Epidermal melanocyte (primary cell): Measurements from ENCODE around the gene CALY.
A peak's percentile ranks its signal among the peaks of the same experiment; 100 is the strongest.
"Not testable (repeated sequence)": the region's sequence is repeated elsewhere in the genome, so short reads cannot be mapped to it uniquely, and the experiment has no call there.

Experiments
- DNase-seq: peaks from one replicate; pipeline ENCODE4 v3.0.0; 2011; ENCODE audit warnings: low spot score; ENCODE audit not compliant: insufficient read length

Gene CALY

GRCh38 chr10:133329491-133330202 is 7.0 kb downstream of the CALY start:
- DNase-seq: peak; percentile 99

GRCh38 chr10:133328358-133329343 is 8.0 kb downstream of the CALY start:
- no peak for DNase-seq

DNA sequence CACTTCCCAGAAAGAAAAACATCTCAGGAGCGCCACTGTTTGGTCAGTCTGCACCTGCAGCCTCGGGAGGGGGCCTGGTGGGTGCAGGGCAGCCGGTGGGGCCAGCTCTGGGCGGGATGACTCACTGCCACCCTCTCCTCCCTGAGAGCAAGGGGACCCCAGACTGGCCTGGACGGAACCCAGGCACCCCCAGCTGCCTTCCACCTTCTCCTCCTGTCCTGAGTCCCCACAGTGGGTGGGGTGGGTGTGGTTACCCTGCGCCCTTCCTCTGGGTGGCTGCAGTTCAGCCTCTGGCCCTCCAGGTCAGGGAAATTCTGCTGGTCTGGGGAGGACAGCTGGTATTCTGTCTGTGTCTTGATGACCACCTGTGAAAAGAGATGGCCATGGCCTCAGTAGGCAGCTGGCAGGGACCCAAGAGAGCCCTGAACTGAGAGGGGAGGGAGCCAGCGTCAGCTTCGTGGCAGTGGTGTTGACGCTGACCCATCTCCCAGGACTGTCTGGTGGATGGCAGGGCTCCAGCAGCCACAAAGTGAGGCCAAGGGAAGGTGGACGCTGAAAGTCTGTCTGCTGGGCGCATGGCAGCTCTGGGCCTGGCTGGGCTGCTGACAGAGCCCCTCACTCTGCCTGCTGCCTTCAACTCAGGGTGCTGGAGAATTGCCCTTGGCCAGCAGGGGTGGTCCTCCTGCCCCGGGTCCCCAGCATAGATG is 8.9 kb downstream of the CALY start:
- DNase-seq: no peak

DNA sequence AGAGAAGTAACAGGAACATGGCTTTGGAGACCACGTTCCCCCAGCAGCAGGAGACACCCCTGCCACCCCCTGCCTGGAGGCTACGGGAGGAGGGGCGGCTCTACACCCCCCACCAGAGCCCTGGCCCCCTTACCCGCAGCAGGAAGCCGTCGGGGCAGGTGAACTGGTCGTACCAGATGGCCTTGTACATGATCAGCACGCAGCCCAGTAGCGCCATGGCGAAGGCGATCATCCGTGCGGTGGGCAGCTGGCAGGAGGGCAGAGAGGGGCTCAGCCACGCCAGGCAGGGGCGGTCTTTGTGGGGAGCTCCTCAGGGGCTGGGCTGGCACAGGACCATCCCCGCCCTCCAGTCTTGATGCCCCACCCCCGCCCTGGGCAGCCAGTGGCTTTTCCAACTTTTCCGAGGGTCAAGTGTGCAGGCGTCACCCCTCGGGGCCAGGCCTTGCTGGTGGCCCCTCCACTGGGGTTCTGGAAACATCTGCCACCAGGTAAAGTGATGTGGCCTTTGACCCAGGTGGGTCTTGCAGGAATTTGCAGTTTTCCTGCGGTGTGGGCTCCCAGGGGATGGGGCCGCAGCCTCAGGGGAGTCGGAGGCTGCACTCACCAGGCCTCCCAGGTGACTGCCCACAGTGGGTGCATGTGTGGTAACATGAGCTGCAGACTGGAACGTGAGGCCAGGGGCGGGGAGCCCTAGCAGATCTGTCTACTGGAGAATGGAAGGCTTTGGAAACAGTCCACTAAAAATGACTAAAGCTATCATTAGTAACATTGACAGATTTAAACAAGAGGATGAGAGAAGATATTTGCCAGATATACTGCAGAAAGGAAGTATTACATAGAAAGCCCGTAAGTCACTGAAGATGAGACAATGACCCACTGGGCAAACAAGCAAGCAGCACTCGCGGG is 9.7 kb downstream of the CALY start:
- peak; percentile 11 for DNase-seq

GRCh38 chr10:133326223-133326551 is 10.5 kb downstream of the CALY start:
- DNase-seq: no peak

DNA sequence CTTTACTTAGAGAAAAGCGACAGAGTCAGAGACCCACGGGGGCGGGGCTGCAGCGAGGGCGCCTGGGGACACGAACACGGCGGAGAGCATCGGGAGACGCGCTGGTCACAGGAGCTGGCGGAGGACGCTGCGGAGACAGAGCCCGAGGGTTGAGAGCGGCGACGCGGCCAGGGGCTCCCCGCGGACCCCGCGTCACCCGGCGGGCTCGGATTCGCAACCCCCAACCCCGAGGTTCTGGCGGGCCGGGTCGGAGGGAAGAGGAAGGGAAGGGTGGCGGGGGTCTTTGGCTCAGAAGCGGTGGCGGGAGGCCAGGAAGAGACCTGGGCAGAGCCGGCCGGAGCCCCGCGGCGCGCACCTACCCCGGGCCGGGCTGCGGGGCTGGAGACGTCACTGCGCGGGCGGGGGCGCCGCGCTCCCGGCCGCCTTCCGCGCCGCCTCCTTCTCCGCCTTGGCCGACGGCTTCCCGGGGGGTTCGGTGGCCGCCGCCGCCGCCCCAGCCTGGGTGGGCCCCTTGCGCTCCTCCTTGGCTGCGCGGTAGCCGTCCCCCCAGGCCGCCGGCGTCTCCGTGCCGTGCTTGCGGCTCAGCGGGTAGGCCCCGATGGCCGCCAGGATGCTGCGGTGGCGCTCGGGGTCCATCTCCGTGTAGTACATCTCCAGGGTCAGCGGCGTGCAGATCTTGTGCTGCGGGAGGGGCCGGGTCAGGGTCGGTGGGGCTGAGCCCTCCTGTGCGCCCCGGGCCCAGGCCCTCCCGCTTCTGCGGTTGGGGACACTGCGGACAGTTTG is 11.1 kb downstream of the CALY start:
- peak; percentile 16 for DNase-seq

DNA sequence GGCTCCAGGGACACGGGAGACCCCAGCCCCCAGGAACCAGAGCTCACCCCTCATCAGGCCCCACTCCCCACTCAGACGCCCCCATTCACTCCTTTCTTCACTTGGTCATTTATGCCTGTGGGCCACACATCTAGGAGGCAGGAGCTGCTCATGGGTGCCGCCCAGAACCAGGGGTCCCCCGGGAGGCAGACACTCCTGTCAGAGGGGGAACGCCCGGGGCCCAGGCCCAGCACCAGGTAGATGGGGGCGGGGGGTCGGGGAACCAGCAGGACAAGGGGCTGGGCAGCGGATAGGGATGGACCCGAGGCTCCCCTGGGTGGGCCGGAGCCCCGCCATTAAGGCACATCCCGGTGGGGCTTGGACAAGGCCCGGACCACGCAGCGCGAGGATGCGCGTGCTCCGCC is 11.8 kb downstream of the CALY start:
- DNase-seq: no peak

DNA sequence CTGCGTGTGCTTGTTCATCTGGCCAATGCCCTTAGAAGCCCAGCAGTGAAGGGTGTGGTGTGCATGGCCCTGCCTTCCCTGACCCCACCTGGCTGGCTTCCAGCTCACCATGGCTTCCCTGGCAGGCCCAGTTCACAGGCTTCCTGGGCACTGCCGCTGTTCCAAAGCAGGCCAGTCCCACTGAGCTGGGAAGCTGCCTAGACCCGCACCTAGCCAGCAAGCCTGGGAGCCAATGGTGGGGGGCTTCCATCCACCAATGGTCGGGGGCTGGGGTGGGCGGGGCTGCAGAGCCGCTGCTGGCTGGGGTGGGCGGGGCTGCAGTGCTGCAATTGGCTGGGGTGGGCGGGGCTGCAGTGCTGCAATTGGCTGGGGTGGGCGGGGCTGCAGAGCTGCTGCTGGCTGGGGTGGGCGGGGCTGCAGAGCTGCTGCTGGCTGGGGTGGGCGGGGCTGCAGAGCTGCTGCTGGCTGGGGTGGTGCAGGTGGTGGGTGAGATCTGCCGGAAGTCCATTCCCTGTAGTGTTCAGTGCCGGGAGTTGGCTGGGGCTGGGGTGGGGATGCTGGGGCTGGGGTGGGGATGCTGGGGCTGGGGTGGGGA is 12.4 kb downstream of the CALY start:
- DNase-seq: no peak

DNA sequence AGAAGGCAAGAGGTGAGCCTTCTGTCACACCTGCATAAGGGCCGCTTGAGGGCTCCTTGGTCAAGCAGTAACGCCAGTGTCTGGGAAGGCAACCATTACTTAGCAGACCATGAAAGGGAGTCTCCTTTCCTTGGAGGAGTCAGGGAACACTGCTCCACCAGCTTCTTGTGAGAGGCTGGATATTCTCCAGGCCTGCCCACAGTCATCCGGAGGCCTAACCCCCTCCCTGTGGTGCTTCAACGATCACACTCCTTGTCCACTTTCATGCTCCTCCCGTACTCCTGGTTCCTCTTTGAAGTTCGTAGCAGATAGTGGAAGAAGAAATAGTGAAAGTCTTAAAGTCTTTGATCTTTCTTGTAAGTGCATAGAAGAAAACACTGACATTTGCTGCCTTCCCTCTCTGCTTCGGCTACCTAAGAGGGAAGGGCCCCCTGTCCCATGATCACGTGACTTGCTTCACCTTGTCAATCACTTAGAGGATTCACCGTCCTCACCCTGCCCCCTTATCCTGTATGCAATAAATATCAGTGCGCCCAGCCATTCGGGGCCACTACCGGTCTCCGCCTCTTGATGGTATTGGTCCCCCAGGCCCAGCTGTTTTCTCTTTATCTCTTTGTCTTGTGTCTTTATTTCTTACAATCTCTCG is 14.5 kb downstream of the CALY start:
- DNase-seq: not testable (repeated sequence)

- not testable (repeated sequence) for DNase-seq
Observed at GRCh38 chr10:133320852-133321422, 15.8 kb downstream of the CALY start.

DNA sequence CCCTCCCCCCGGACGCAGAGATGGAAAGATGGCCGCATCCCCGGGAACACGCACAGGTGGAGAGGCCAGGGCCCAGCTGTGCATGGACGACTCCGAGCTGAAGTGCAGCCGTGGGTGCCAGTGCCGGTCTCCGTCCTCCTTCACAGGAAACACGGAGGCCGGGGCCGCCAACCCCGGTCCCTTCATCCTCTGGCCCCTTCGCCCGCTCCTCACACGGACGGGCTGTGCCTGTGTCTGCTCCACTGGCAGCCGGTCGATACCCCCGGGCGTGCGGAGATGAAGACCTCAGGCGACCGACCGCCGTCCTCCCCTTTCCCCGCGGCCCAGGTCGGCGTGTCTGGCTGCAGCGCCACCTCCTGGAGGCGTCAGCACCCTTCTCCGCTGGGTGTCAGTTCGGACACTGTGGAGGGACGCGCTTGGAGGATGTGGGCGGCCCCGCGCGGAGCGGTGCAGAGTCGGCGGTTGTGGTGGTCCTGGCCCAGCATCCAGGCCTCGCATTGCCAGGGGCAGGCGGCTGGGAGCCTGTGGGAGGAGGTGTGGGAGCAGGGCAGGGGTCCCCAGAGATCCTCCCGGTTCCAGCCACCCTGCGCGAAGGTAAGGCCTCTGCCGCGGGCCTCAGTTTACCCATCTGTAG is 18.1 kb downstream of the CALY start:
- peak; percentile 57 for DNase-seq

DNA sequence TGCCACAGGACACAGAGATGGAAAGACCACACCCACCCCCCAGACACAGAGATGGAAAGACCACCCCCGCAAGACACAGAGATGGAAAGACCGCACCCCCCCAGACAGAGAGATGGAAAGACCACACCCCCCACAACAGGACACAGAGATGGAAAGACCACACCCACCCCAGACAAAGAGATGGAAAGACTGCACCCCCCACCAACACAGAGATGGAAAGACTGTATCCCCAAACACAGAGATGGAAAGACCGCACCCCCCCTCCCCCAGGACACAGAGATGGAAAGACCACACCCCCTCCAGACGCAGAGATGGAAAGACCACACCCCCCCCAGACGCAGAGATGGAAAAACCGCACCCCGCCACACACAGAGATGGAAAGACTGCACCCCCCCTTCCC is 20.0 kb downstream of the CALY start:
- no peak for DNase-seq

DNA sequence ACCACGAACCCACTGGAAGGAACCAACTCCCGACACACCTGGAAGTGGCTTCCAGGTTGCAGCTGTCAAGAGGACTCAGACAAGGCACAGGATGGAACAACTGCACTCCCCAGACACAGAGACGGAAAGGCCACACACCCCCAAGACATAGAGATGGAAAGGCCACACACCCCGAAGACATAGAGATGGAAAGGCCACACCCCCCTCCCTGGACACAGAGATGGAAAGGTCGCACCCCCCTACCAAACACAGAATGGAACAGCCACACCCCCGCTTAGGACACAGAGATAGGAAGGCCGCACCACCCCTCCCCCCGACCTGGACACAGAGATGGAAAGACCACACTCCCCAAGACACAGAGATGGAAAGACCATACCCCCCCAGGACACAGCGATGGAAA is 20.4 kb downstream of the CALY start:
- DNase-seq: no peak

- no peak for DNase-seq
Observed at GRCh38 chr10:133315847-133316246, 20.8 kb downstream of the CALY start.

DNA sequence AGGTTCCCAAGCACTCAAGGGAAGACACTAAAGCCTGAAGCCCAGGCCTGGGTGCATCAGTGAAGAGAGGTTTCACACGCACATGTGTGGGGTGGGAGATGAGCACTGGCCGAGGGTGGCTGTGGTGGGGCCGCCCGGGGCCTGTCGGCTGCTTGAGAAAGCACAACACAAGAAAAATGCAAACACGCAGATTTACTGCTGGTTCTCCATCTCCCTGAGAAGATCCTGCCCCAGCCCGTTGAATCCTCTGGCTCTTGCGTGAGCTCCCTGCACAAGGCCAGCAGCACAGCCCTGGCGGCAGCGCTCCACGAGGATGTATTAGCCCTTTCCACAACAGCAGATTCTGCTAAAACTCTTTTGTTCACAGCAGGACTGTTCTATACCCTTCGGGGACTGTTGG is 21.8 kb downstream of the CALY start:
- DNase-seq: no peak

- DNase-seq: no peak
Observed at GRCh38 chr10:133313192-133313591, 23.5 kb downstream of the CALY start.

GRCh38 chr10:133312769-133313145 is 23.9 kb downstream of the CALY start:
- no peak for DNase-seq

GRCh38 chr10:133312016-133312768 is 24.5 kb downstream of the CALY start:
- no peak for DNase-seq
